Retina (tissue), 1 donor: Measurements from ENCODE around the gene LHX4.
A peak's percentile ranks its signal among the peaks of the same experiment; 100 is the strongest.

Experiments
- DNase-seq: peaks from one replicate; pipeline ENCODE4 v3.0.0-alpha.2; 2016

LHX4 gene

GRCh38 chr1:180229483-180230415 is at the start of gene LHX4:
LHX4 (plus strand) TSS chr1:180230264; CDS start chr1:180230530, 266 bp downstream.
- DNase-seq: peak; percentile 81

- no peak for DNase-seq
These were observed 49.0 kb upstream of the LHX4 start for GRCh38 chr1:180181048-180181447.

- peak; percentile 39 for DNase-seq
These were observed 47.9 kb upstream of the LHX4 start for GRCh38 chr1:180181996-180182642.

- peak; percentile 84 for DNase-seq
These were observed 47.3 kb upstream of the LHX4 start for GRCh38 chr1:180182643-180183311.

GRCh38 chr1:180183426-180183825 is 46.6 kb upstream of the LHX4 start:
- no peak for DNase-seq

- DNase-seq: no peak
These were observed 46.0 kb upstream of the LHX4 start for GRCh38 chr1:180184041-180184440.

- no peak for DNase-seq
These were observed 44.8 kb upstream of the LHX4 start for GRCh38 chr1:180185281-180185680.

- no peak for DNase-seq
These were observed 44.0 kb upstream of the LHX4 start for GRCh38 chr1:180185971-180186645.

- DNase-seq: peak; percentile 67
These were observed 43.2 kb upstream of the LHX4 start for GRCh38 chr1:180186831-180187230.

- no peak for DNase-seq
These were observed 42.4 kb upstream of the LHX4 start for GRCh38 chr1:180187626-180188025.

- peak; percentile 82 for DNase-seq
These were observed 42.0 kb upstream of the LHX4 start for GRCh38 chr1:180188091-180188506.

GRCh38 chr1:180188684-180189175 is 41.3 kb upstream of the LHX4 start:
- no peak for DNase-seq

- no peak for DNase-seq
These were observed 40.0 kb upstream of the LHX4 start for GRCh38 chr1:180190091-180190490.

- no peak for DNase-seq
These were observed 37.9 kb upstream of the LHX4 start for GRCh38 chr1:180192172-180192571.

GRCh38 chr1:180193141-180194047 is 36.7 kb upstream of the LHX4 start:
- no peak for DNase-seq

GRCh38 chr1:180194048-180194425 is 36.0 kb upstream of the LHX4 start:
- no peak for DNase-seq

GRCh38 chr1:180194546-180195207 is 35.4 kb upstream of the LHX4 start:
- peak; percentile 43 for DNase-seq

- no peak for DNase-seq
These were observed 34.7 kb upstream of the LHX4 start for GRCh38 chr1:180195401-180195800.

- no peak for DNase-seq
These were observed 34.1 kb upstream of the LHX4 start for GRCh38 chr1:180195916-180196315.

- no peak for DNase-seq
These were observed 33.5 kb upstream of the LHX4 start for GRCh38 chr1:180196436-180197003.

GRCh38 chr1:180197231-180197630 is 32.8 kb upstream of the LHX4 start:
- DNase-seq: no peak
